ENCODE results near the gene RPUSD2. TPM values are rescaled to one million over a fixed set of nuclear protein-coding genes. Genes with fewer than 3 reads are reported as not detected.

Gene RPUSD2, protein sequence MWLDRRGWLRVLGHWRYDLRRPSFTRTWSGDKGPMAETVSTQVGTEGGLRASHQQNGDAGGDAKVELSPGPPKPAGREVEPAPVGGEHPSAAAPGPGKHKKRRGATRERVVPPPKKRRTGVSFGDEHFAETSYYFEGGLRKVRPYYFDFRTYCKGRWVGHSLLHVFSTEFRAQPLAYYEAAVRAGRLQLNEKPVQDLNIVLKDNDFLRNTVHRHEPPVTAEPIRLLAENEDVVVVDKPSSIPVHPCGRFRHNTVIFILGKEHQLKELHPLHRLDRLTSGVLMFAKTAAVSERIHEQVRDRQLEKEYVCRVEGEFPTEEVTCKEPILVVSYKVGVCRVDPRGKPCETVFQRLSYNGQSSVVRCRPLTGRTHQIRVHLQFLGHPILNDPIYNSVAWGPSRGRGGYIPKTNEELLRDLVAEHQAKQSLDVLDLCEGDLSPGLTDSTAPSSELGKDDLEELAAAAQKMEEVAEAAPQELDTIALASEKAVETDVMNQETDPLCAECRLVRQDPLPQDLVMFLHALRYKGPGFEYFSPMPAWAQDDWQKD
- polyA plus RNA-seq (2012; ENCODE audit: insufficient read depth, insufficient read length): 19.7 TPM

GRCh38 chr15:40569129-40569953 lies at the start of gene RPUSD2:
TSS of gene RPUSD2 (plus strand) at chr15:40569299. CDS start at chr15:40569338, 39 bp downstream.
- peak; percentile 85 for DNase-seq (ENCODE audit: low read depth, low spot score)
- H3K4me3 ChIP-seq (ENCODE audit: low read length): peak within 1 kb of the TSS; percentile 92

- no peak overlapping the region for H3K4me3 ChIP-seq (ENCODE audit: low read length)
- no peak for DNase-seq (ENCODE audit: low read depth, low spot score)
These were observed 45.5 kb upstream of the RPUSD2 start for GRCh38 chr15:40523611-40524010.

DNA sequence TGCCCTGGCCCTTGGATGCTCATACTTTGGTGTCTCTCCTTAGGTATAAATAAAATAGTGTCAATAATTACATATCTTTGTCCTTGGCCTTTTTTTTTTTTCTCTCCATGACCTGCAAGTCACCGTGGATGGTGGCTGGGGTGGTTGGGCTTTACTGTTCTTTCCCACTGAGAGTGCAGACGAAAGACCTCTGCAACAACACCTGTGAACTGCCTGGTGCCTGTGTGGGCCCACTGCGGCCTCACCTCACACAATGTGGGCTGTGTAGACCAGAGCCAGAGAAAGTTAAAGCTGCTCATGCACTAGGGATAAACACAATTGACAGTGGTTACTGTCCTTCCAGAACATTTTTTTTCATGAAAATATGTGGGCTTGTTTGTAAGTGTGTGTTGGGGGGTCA lies 43.2 kb upstream of the RPUSD2 start:
- DNase-seq (ENCODE audit: low read depth, low spot score): no peak
- H3K4me3 ChIP-seq (ENCODE audit: low read length): no peak overlapping the region

DNA sequence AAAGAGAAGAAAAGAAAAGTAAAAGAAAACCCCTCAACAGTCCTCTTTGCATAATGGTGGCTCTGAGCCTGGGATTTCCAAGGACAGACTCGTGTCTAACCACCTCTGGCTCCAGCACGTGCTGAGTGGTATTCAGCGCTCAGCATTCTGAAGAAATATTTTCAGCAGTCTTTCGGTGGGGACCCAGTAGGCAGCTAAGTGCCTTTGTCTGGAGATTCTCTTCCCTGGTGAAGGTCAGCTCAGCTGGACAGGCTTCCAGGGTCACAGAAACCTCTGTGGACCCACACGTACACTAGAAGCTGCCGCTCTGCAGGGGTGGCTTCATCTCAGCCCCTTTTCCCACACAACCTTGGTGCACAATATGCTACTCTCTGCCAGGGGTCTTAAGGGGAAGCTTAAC lies 40.3 kb upstream of the RPUSD2 start:
- no peak for DNase-seq (ENCODE audit: low read depth, low spot score)
- no peak overlapping the region for H3K4me3 ChIP-seq (ENCODE audit: low read length)

GRCh38 chr15:40533763-40534364 lies 35.2 kb upstream of the RPUSD2 start:
- DNase-seq (ENCODE audit: low read depth, low spot score): no peak
- no peak overlapping the region for H3K4me3 ChIP-seq (ENCODE audit: low read length)

GRCh38 chr15:40534371-40534770 lies 34.7 kb upstream of the RPUSD2 start:
- no peak for DNase-seq (ENCODE audit: low read depth, low spot score)
- no peak overlapping the region for H3K4me3 ChIP-seq (ENCODE audit: low read length)

- no peak overlapping the region for H3K4me3 ChIP-seq (ENCODE audit: low read length)
- no peak for DNase-seq (ENCODE audit: low read depth, low spot score)
These were observed 32.6 kb upstream of the RPUSD2 start for GRCh38 chr15:40536501-40536900.

- DNase-seq (ENCODE audit: low read depth, low spot score): no peak
- H3K4me3 ChIP-seq (ENCODE audit: low read length): no peak overlapping the region
These were observed 30.1 kb upstream of the RPUSD2 start for GRCh38 chr15:40538976-40539375.

- no peak overlapping the region for H3K4me3 ChIP-seq (ENCODE audit: low read length)
- DNase-seq (ENCODE audit: low read depth, low spot score): no peak
These were observed 26.0 kb upstream of the RPUSD2 start for GRCh38 chr15:40543082-40543481.

- peak; percentile 27 for DNase-seq (ENCODE audit: low read depth, low spot score)
- no peak overlapping the region for H3K4me3 ChIP-seq (ENCODE audit: low read length)
These were observed 25.3 kb upstream of the RPUSD2 start for GRCh38 chr15:40543631-40544294.

DNA sequence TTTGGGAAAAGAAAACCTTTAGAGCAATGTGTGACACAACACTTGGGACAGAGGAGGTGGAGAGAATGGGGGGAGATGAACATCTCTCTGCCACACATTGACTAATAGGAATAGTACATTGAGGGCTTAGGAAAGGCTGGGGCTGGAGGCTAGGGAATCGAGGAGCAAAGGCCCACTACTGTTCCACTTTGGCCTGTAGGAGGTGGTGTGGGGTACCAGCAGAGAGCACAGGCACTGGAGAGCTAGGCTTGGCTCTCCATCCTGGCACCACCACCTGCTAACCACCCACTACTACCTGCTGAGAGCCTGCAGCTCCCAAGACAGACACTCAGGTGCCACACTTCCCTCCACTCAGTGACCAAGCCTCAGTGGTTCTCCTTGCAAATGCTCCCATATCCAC lies 23.6 kb upstream of the RPUSD2 start:
- H3K4me3 ChIP-seq (ENCODE audit: low read length): no peak overlapping the region
- DNase-seq (ENCODE audit: low read depth, low spot score): no peak

DNA sequence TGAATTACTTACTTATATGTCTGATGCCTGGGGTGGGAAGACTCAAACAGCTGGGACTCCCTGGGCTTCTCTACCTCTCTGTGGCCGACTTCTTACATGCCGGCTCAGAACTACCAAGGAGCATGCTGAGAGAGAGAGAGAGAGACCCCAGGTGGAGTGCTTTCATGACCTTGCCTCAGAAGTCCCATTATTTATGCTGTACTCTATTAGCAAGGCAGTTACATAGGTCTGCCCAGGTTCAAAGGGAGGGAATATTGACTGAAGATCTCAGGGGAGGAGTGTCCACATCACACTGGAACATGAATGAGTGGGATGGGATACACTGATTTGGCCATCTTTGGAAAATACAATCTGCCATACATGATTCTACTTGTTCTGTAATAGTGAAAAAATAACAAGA lies 20.5 kb upstream of the RPUSD2 start:
- no peak overlapping the region for H3K4me3 ChIP-seq (ENCODE audit: low read length)

DNA sequence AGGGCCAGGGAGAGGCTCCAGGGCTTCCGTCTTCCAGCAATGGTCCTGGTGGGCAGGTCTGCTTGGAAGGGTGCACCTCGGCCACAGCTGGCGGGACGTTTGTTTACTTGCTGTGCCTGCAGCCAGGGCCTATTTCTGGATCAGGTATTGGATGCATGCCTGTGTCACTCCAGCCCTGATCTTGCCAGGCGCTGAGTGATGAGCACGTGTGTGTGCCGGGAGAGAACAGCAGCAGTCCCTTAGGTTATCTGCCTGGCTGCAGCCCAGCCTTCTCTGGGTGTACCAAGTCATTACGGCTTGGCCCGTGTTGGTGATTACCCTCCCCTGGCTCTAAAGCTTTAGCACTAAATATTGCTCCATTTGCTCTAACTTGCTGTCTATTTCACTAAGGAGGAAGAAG lies 19.2 kb upstream of the RPUSD2 start:
- no peak for DNase-seq (ENCODE audit: low read depth, low spot score)
- H3K4me3 ChIP-seq (ENCODE audit: low read length): no peak overlapping the region

More for the DNA sequence above, 20.5 kb upstream of the RPUSD2 start:
- DNase-seq (ENCODE audit: low read depth, low spot score): no peak

DNA sequence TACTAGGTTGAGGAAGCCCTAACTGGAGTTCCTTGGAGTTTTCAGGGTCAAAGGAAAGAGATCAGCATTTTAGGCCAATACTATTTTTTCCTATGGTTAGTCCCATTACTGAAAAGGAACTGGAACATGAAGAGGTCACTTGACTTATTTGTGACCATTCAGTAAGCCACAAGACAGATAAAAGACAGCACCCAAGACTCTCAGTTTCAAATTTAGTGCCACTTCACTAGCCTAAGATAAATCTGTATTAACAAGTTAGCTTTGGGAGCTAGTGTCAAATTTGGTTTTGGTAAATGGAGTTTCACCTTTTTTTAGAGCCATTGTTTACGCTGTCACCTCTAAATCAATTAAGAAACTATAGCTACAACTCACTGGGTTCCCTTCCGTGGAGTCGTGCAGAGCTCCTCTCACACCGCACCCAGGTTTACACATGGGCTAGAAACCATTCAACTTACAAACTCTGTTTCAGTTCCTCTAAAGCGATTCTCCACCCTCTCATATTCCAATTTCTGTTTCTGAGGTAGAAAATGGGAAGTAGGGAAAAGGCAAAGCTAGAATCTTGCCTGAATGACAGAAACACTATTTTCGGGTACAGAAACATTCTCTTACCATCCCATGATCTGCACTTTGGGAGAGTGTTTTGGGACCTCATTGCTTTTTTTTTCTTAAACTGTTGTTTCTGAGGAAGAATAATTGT lies 18.6 kb upstream of the RPUSD2 start:
- DNase-seq (ENCODE audit: low read depth, low spot score): no peak
- no peak overlapping the region for H3K4me3 ChIP-seq (ENCODE audit: low read length)

- DNase-seq (ENCODE audit: low read depth, low spot score): no peak
- no peak overlapping the region for H3K4me3 ChIP-seq (ENCODE audit: low read length)
These were observed 15.0 kb upstream of the RPUSD2 start for GRCh38 chr15:40554161-40554525.

- no peak overlapping the region for H3K4me3 ChIP-seq (ENCODE audit: low read length)
- no peak for DNase-seq (ENCODE audit: low read depth, low spot score)
These were observed 13.2 kb upstream of the RPUSD2 start for GRCh38 chr15:40555876-40556275.

GRCh38 chr15:40558952-40559742 lies 10.0 kb upstream of the RPUSD2 start:
- no peak for DNase-seq (ENCODE audit: low read depth, low spot score)
- no peak overlapping the region for H3K4me3 ChIP-seq (ENCODE audit: low read length)

- H3K4me3 ChIP-seq (ENCODE audit: low read length): no peak overlapping the region
- DNase-seq (ENCODE audit: low read depth, low spot score): no peak
These were observed 6.4 kb upstream of the RPUSD2 start for GRCh38 chr15:40562691-40563090.

Data from Jurkat, Clone E6-1 (cell line).